LHCN-M2 (cell line): Measurements from ENCODE around the gene SELE. TPM values are rescaled to one million over a fixed set of nuclear protein-coding genes. Genes with fewer than 3 reads are reported as not detected.
"Not testable (repeated sequence)": the region's sequence is repeated elsewhere in the genome, so short reads cannot be mapped to it uniquely, and the experiment has no call there.

Experiments used
- DNase-seq: peaks from one replicate; pipeline ENCODE4 v3.0.0-alpha.2; 2012; ENCODE audit warnings: low read depth
- total RNA-seq: library from RNA; depleted of rRNA; stranded (reverse); fragments of >200 nt; gene quantifications from 2 replicates; pipeline ENCODE4 v1.2.3, GENCODE V29; 2014; rRNA removed

Gene SELE
- total RNA-seq, 1 experiment from 2014 or later, result not detected

DNA sequence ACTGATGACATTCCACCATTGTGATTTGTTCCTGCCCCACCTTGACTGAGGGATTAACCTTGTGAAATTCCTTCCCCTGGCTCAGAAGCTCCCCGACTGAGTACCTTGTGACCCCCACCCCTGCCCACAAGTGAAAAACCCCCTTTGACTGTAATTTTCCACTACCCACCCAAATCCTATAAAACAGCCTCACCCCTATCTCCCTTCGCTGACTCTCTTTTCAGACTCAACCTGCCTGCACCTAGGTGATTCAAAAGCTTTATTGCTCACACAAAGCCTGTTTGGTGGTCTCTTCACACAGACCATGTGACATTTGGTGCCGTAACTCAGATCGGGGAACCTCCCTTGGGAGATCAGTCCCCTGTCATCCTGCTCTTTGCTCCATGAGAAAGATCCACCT is 50.7 kb downstream of the SELE start:
- not testable (repeated sequence) for DNase-seq

DNA sequence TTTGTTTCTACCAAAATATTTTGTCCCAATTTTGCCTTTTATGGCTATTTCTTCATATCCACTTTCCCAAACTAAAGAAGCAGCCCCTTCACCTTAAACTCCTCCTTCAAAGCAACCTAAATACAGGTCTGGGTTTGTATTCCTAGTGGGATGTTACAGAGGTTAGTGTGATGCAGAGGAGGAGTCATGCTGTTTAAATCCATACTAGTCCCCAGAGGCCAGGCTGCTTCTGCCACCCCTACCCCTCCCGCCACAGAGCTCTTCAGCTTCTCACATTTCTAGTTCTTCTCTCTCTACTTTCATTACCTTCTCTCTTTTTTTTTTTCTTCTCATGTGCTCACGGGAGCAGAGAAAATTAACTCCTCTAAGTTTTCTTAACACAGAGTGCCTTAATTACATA is 51.8 kb downstream of the SELE start:
- no peak for DNase-seq

GRCh38 chr1:169681140-169681539 is 52.7 kb downstream of the SELE start:
- no peak for DNase-seq

GRCh38 chr1:169680377-169681019 is 53.4 kb downstream of the SELE start:
- no peak for DNase-seq

- DNase-seq, result no peak
These were observed 54.2 kb downstream of the SELE start for GRCh38 chr1:169679692-169680091.

DNA sequence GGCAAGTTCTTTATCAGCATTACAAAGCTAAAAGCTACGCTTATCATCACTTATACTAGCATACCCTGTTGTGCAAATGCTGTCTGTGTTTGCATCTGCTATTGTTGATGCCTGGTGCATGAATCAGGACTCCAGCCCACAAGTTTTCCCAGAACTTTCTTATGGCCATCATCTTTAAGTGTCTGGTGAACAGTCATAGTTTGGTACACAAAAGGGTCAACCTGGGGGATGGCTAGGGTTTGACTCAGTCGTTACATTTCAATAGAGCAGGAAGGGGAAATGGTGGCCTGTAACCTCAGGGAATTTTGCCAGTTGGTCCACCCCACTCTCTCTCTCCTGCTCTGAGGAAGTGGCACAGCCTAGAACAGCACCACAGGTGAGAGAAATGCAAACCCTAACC is 57.9 kb downstream of the SELE start:
- DNase-seq, result peak; percentile 11

Other genes starting within 250 kb of the SELE start
- 9.6 and 12.2 TPM in 2 replicates for gene SLC19A2, start 248.1 kb downstream of the SELE start, total RNA-seq
- gene F5, start 147.6 kb downstream of the SELE start, total RNA-seq, result not detected in 2 replicates
- not detected in 2 replicates for gene SELP, start 104.0 kb downstream of the SELE start, total RNA-seq
- not detected in 2 replicates for gene SELL, start 22.5 kb downstream of the SELE start, total RNA-seq
- gene METTL18, start 60.8 kb upstream of the SELE start, total RNA-seq, result 8.6 and 10.1 TPM in 2 replicates
- 4.8 and 5.9 TPM in 2 replicates for gene SCYL3, start 159.8 kb upstream of the SELE start, total RNA-seq